Activated CD4-positive, alpha-beta T cell treated with anti-CD3 and anti-CD28 coated beads for 24 hours (primary cell): ENCODE results near the gene PTCH1.

Experiments
- DNase-seq, 2 donors: peaks; one replicate each; pipeline ENCODE4 v3.0.0-alpha.2; 2020; ENCODE audit warnings: low read depth in 2 of 2

PTCH1 gene

GRCh38 chr9:95440447-95440846 lies 76.3 kb downstream of the PTCH1 start:
- DNase-seq: no peak

DNA sequence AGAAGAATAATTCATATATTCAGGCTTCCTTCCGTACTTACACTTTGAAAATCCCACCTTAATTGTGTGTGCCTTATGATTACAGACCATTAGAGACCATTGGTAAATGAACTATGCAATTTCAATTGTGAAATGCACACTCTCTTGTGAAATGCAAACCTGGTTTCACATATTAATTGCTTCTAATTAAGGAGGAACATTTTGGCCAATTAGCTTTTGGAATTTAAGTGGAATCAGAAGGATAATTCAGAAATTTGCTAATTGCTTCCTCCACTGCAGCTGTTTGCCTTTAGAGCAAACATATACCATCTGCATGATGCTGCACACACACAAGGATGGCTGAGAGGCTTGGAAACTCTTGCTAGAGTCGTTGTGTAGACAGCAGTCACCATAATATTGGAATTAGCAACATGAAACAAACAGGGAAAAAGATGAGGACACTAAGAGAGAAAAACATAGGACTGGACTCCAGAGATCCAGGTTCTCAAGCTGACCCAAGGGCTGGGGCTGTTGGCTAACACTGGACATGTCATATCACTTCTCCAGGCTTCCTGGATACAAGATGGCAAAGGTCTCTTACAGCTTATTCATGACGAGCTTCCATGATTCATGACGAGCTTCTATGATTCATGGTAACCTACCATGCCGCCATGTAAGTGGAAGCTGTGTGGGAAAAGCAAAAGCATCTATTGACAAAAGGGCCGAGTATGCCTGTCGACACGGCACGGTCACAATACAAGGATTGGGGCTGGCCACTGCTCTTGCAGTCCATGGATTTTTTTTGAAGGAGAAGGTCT lies 78.0 kb downstream of the PTCH1 start:
- DNase-seq: no peak

- no peak for DNase-seq
Measured at GRCh38 chr9:95437559-95437958, 79.2 kb downstream of the PTCH1 start.

GRCh38 chr9:95436416-95436815 lies 80.4 kb downstream of the PTCH1 start:
- no peak for DNase-seq

DNA sequence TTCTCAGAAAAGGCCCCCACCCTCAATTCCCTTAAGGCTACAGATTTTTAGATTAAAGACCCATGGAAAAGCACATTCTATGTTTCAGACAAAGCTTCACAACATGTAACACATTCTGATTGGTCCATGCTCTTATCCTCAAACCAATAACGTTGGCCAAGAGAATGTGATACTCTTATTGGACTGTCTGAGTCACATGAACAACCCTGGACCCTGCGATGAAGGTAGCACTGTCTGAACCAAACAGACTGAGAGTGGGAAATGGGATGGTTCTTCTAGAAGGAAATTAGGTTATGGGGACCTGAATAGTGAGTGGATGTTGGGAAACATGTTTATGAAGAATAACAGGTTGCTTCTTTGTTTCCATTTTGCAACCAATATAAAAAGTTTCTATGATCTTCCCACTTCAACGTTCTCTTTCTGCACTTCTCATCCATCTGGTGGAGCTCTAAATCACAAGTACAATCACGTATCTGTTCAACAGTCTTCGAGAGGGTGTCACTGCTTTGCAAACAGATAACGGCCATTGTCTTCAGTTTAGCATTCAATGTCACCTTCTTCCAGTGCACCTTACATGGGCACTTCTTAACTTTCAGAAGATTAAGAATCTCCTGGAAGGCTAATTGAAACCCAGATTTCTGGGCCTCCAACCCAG lies 81.6 kb downstream of the PTCH1 start:
- no peak for DNase-seq

DNA sequence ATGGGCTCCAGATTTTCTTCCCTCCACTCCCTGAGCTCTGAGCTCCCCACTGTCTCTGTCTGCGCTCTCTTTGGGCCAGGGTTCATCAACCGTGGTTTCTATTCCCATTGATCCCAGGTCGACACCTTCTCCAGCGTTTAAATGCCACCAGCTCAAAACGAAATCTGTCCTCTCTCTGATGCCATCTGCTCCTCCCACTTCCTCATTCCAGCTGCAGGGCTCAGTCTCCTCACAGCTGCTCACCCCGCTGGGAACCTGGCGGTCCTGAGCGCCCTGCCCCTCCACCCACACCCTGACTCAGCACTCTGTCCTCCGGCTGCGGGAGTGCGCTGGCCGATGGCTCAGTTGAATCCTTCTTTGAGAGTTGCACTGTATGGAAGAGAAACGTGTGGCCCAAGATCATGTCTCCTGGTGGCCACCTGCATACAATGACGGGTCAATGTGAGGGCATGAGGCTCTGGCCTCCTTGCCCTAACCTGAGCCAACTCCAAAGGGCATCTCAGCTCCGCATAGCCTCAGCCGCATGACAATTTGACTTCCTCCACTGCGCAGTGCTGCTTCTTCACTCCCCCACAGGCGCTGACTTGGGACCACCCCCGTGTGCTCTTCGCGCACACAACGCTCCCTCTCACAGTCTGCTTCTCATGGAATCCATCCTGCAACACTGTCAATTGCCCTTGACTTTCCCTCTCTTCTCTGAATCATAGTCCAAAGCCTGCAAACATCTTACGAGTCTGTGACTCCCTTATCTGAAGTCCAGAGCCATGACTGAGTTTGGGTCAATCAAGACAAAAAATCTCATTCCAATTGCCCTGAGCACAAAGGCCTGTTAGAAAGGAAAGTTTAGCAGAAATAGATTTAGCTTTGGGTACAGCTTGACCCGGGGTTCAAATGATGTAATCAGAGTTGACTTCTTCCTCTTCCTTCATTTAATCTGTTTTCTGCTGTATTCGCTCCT lies 82.4 kb downstream of the PTCH1 start:
- DNase-seq: no peak

DNA sequence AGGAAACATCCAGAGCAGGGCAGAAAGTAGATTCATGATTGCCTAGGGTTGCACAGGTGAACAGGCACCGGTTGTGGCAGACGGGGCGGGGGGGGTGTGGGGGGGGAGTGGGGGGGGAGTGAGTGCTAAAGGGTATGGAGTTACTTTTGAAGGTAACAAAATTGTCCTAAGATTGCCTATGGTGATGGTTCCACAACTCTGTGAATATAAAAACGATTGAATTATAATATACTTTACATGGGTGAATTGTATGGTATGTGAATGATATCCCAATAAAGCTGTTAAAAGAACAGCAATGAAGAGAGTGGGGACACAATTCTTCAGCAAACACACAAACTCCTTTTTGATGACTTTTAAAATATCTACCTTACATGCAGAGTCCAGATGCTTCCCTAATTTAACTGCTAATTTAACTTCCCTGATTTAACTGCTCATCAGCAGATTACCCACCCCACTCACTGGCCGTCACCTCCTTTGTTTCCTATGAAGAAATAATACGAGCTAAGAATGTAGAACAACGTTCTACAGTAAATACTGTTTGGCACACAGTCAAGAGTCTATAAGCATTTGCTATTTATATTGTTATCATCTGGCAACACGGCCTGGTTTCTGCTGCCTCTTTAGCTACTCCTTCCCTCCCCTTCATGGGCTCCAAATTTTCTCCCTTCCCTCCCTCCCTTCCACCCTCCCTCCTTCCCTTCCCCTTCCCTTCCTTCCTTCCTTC lies 83.5 kb downstream of the PTCH1 start:
- DNase-seq: no peak

DNA sequence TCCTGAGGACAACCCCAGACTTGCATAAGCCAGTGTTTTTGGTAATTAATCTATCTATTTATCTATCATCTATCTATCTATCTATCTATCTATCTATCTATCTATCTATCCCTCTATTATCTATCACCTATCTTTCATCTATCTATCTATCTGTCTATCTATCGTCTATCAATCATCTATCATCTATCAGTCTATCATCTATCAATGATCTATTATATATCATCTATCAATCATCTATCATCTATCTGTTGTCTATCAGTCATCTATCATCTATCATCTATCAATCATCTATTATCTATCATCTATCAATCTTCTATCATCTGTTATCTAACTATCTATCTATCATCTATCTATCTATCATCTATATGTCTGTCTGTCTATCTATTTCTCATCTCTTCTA lies 85.5 kb downstream of the PTCH1 start:
- no peak for DNase-seq

DNA sequence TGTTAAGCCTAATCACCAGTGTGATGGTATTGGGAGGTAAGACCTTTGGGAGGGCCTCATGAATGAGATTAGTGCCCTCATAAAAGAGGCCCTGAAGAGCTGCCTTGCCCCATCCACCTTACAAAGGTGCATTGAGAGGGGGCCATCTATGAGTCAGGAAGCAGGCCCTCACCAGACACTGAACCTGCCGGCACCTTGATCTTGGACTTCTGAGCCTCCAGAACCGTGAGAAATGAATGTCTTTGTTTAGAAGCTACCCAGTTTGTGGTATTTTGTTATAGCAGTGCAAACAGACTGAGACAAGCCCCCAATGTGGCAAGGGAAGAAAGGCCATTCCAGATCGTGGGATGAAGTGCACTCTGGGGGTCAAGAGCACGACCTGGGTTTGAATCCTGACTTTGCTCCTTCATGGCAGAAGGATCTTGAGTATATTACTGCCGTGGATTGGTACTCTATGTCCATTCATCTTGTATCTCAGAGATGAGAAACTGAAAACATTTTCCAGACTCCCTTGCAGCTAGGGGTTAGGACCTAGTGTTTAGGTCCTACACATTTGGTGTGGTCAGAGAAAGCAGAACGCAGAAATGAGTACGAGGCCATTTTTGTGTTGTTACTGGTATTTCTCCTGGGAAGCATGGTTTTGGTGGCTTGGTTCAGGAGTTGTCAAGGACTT lies 86.7 kb downstream of the PTCH1 start:
- no peak for DNase-seq

DNA sequence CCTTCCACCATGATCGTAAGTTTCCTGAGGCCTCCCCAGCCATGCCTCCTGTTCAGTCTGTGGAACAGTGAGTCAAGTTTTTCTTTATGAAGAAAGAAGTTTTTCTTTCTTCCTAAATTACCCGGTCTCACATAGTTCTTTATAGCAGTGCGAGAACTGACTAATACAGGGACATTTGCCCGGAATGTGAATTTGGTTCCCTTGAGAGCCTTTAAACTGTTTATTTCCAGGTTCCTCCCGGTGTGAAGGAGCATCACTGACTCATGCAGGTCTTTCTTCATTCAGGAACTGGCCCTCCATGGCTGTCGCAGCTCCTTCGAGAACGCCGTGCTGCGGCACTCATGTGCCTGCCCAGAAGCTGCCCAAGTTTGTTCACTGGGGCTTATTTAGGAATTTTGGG lies 87.7 kb downstream of the PTCH1 start:
- no peak for DNase-seq

GRCh38 chr9:95425910-95426551 lies 90.7 kb downstream of the PTCH1 start:
- no peak for DNase-seq

- DNase-seq: no peak
Measured at GRCh38 chr9:95422650-95423049, 94.1 kb downstream of the PTCH1 start.

DNA sequence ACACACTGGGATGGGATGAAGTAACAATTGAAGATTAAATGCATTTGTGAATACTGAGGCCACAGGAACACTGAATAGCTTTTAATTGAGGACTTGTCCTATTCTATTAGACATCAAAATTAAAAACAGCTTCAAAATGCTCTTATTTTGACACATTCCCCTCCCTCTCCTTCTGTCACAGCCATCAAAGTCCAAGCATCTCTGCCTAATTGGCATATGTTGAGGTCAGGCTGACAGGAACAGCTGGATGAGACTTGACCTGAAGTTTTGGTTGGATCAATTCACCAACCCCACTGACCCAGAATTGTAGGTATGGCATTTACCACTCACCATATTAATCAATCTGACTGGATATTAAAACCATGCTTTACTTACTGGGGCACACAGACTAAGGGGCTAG lies 96.3 kb downstream of the PTCH1 start:
- DNase-seq: no peak

- no peak for DNase-seq
Measured at GRCh38 chr9:95419444-95419843, 97.3 kb downstream of the PTCH1 start.

DNA sequence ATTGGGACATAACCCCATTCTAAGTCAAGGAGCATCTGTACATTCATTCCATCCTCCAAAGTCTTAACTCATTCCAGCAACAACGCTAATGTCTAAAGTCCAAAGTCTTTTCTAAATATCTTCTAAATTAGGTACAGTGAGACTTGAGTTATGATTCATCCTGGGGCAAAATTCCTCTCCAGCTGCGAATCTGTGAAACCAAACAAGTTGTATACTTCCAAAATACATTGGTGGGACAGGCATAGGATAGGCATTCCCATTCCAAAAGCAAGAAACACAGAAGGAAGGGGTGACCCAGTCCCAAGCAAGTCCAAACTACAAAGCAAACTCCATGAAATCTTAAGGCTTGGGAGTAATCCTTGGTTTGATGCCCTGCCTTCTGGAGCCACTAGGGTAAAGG lies 101.6 kb downstream of the PTCH1 start:
- DNase-seq: no peak

- no peak for DNase-seq
Measured at GRCh38 chr9:95413793-95414192, 103.0 kb downstream of the PTCH1 start.

DNA sequence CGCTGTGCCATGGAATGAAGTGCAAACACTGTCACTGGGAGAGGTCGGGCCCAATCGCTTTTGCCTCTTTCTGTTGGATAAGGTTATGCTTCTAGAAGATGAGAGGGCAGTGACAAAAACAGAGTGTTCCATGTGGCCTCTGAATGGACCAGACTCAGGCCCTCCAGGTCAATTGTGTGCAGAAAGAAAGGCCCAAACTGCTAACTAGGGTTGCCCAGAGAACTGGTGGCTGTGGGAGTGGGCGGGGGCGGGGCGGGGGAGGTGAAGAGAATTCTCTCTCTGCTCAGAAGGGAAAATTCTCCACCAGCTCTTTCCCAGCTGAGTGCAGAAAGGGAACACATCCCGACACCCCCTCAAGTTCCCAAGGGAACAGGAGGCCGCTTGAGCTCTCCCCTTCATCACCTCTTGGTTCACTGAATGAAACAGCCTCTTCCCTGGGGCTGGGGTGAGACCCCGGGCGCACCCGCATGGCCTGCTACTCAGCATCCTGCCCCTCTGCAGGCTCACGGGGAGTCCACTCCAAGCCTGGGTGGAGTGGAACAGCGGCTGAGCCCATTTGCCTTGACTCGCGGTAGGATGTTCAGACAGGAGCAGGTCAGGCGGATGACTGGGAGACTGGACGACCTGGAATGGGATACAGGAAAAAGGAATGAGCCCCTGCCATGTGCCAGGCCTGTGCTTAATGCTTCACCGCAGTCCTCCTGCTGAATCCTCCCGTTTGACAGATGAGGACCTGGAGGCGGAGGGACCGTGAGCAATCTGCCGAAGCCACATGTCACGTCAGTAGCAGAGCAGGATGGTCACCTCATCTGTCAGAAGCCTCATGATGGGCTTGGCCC lies 105.5 kb downstream of the PTCH1 start:
- no peak for DNase-seq

GRCh38 chr9:95409650-95410426 lies 106.9 kb downstream of the PTCH1 start:
- no peak for DNase-seq

DNA sequence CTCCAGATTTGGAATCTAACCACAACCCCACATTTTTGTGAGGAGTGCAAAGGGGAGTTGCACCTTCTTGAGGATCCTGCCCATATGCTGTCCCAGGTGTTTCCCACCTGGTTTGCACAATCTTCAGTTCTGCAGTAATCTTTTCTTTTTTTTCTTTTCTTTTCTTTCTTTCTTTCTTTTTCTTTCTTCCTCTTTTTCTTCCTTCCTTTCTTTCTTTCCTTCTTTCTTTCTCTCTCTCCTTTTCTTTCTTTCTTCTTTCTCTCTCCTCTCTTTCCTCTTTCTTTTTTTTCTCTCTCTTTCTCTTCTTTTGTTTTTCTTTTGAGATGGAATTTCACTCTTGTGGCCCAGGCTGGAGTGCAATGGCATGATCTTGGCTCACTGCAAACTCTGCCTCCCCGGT lies 109.2 kb downstream of the PTCH1 start:
- no peak for DNase-seq
